Measurements from ENCODE around the gene RGS6.

RGS6 gene

GRCh38 chr14:72512925-72513324 is 580.7 kb downstream of the RGS6 start:
- peaks cover 29% of the 10 kb centered on the region for H3K4me1 ChIP-seq (ENCODE audit: control insufficient read depth, insufficient read depth, low read depth, low read length)
- no peak overlapping the region for H2BK12ac ChIP-seq (ENCODE audit: low read length in 2 of 2)
- no peak overlapping the region for H3K4me2 ChIP-seq (ENCODE audit: low read length, poor library complexity, severe bottlenecking)
- no peak overlapping the region for H2BK5ac ChIP-seq (ENCODE audit: low read depth, low read length, poor library complexity, severe bottlenecking)
- no peak overlapping the region for H2BK15ac ChIP-seq (ENCODE audit: low read depth, poor library complexity, severe bottlenecking)
- no peak overlapping the region for H2BK120ac ChIP-seq (ENCODE audit: low read depth, low read length)
- H4K8ac ChIP-seq (ENCODE audit: low read length), result no peak overlapping the region
- H2AK5ac ChIP-seq (ENCODE audit: low read length, severe bottlenecking), result no peak overlapping the region
- no peak overlapping the region for H3K9ac ChIP-seq (ENCODE audit: low read length)
- no peaks in the 10 kb centered on the region for H3K36me3 ChIP-seq (ENCODE audit: control insufficient read depth in 1 of 2, insufficient read depth in 2 of 2, low read depth in 1 of 2, low read length in 2 of 2)
- no peak for DNase-seq
- peaks cover 20 to 33% of the 10 kb centered on the region in 2 experiments for H3K27me3 ChIP-seq (ENCODE audit: control insufficient read depth in 1 of 2, insufficient read depth in 1 of 2, low read length in 2 of 2)
- WGBS, result 95% methylated on average over 5 of the region's 5 CpGs
- no peak overlapping the region for H3K14ac ChIP-seq (ENCODE audit: low read length in 2 of 2)
- H4K91ac ChIP-seq (ENCODE audit: low read length), result no peak overlapping the region
- H2AFZ ChIP-seq (ENCODE audit: low read depth, low read length), result no peak overlapping the region
- no peaks in the 10 kb centered on the region for H3K79me1 ChIP-seq (replicated peaks; ENCODE audit: low read length, poor library complexity, severe bottlenecking)
- no peak overlapping the region for H3K4me3 ChIP-seq (ENCODE audit: insufficient read depth in 1 of 2, low read depth in 1 of 2, low read length in 2 of 2)
- no peak overlapping the region for H3K18ac ChIP-seq (ENCODE audit: low read depth in 1 of 2, low read length in 2 of 2)
- H3K4ac ChIP-seq (ENCODE audit: low read depth in 1 of 2, low read length in 2 of 2), result no peak overlapping the region
- no peaks in the 10 kb centered on the region for H3K9me3 ChIP-seq (ENCODE audit: control insufficient read depth, low read length)
- H3K27ac ChIP-seq (ENCODE audit: low read length, poor library complexity, severe bottlenecking), result no peak overlapping the region
- no peak overlapping the region for H3K23ac ChIP-seq (ENCODE audit: low read length in 2 of 2)

GRCh38 chr14:72513346-72513745 is 581.1 kb downstream of the RGS6 start:
- H4K91ac ChIP-seq (ENCODE audit: low read length), result no peak overlapping the region

GRCh38 chr14:72513965-72514659 is 581.9 kb downstream of the RGS6 start:
- H3K27ac ChIP-seq (ENCODE audit: low read length, poor library complexity, severe bottlenecking), result peak overlapping the region; percentile 57
- H4K8ac ChIP-seq (ENCODE audit: low read length), result no peak overlapping the region
- H2AK5ac ChIP-seq (ENCODE audit: low read length, severe bottlenecking), result peak overlapping the region; percentile 83
- no peaks in the 10 kb centered on the region for H3K9me3 ChIP-seq (ENCODE audit: control insufficient read depth, low read length)
- H2BK120ac ChIP-seq (ENCODE audit: low read depth, low read length), result no peak overlapping the region
- no peaks in the 10 kb centered on the region for H3K79me1 ChIP-seq (replicated peaks; ENCODE audit: low read length, poor library complexity, severe bottlenecking)
- no peak overlapping the region for H3K23ac ChIP-seq (ENCODE audit: low read length in 2 of 2)
- H3K27me3 ChIP-seq (ENCODE audit: control insufficient read depth in 1 of 2, insufficient read depth in 1 of 2, low read length in 2 of 2), result peaks cover 20 to 33% of the 10 kb centered on the region in 2 experiments
- peak overlapping the region; percentile 17 for H3K4me2 ChIP-seq (ENCODE audit: low read length, poor library complexity, severe bottlenecking)
- H2BK5ac ChIP-seq (ENCODE audit: low read depth, low read length, poor library complexity, severe bottlenecking), result peak overlapping the region; percentile 19
- H3K36me3 ChIP-seq (ENCODE audit: control insufficient read depth in 1 of 2, insufficient read depth in 2 of 2, low read depth in 1 of 2, low read length in 2 of 2), result no peaks in the 10 kb centered on the region
- H3K4me3 ChIP-seq (ENCODE audit: insufficient read depth in 1 of 2, low read depth in 1 of 2, low read length in 2 of 2), result no peak overlapping the region
- H3K9ac ChIP-seq (ENCODE audit: low read length), result peak overlapping the region; percentile 52
- WGBS, result 53% methylated on average over 10 of the region's 11 CpGs
- no peak overlapping the region for H2BK12ac ChIP-seq (ENCODE audit: low read length in 2 of 2)
- H2BK15ac ChIP-seq (ENCODE audit: low read depth, poor library complexity, severe bottlenecking), result no peak overlapping the region
- H4K91ac ChIP-seq (ENCODE audit: low read length), result no peak overlapping the region
- H2AFZ ChIP-seq (ENCODE audit: low read depth, low read length), result no peak overlapping the region
- H3K18ac ChIP-seq (ENCODE audit: low read depth in 1 of 2, low read length in 2 of 2), result peak overlapping the region in 1 of 2 experiments; percentile 11
- H3K14ac ChIP-seq (ENCODE audit: low read length in 2 of 2), result no peak overlapping the region
- peaks cover 29% of the 10 kb centered on the region for H3K4me1 ChIP-seq (ENCODE audit: control insufficient read depth, insufficient read depth, low read depth, low read length)
- no peak overlapping the region for H3K4ac ChIP-seq (ENCODE audit: low read depth in 1 of 2, low read length in 2 of 2)
- DNase-seq, result peak; percentile 65

More at GRCh38 chr14:72513346-72513745, 581.1 kb downstream of the RGS6 start:
- no peak overlapping the region for H2BK15ac ChIP-seq (ENCODE audit: low read depth, poor library complexity, severe bottlenecking)
- no peak overlapping the region for H3K23ac ChIP-seq (ENCODE audit: low read length in 2 of 2)
- 78% methylated on average over 3 of the region's 3 CpGs for WGBS
- no peak overlapping the region for H3K4me2 ChIP-seq (ENCODE audit: low read length, poor library complexity, severe bottlenecking)
- no peak overlapping the region for H2BK12ac ChIP-seq (ENCODE audit: low read length in 2 of 2)
- H3K4me1 ChIP-seq (ENCODE audit: control insufficient read depth, insufficient read depth, low read depth, low read length), result peaks cover 29% of the 10 kb centered on the region
- H4K8ac ChIP-seq (ENCODE audit: low read length), result no peak overlapping the region
- H3K14ac ChIP-seq (ENCODE audit: low read length in 2 of 2), result no peak overlapping the region
- no peak overlapping the region for H2BK5ac ChIP-seq (ENCODE audit: low read depth, low read length, poor library complexity, severe bottlenecking)
- H3K4me3 ChIP-seq (ENCODE audit: insufficient read depth in 1 of 2, low read depth in 1 of 2, low read length in 2 of 2), result no peak overlapping the region
- no peak overlapping the region for H3K4ac ChIP-seq (ENCODE audit: low read depth in 1 of 2, low read length in 2 of 2)
- H3K9ac ChIP-seq (ENCODE audit: low read length), result peak overlapping the region; percentile 52
- no peak overlapping the region for H3K18ac ChIP-seq (ENCODE audit: low read depth in 1 of 2, low read length in 2 of 2)
- no peak for DNase-seq
- H3K36me3 ChIP-seq (ENCODE audit: control insufficient read depth in 1 of 2, insufficient read depth in 2 of 2, low read depth in 1 of 2, low read length in 2 of 2), result no peaks in the 10 kb centered on the region
- H3K9me3 ChIP-seq (ENCODE audit: control insufficient read depth, low read length), result no peaks in the 10 kb centered on the region
- H2BK120ac ChIP-seq (ENCODE audit: low read depth, low read length), result no peak overlapping the region
- peaks cover 20 to 33% of the 10 kb centered on the region in 2 experiments for H3K27me3 ChIP-seq (ENCODE audit: control insufficient read depth in 1 of 2, insufficient read depth in 1 of 2, low read length in 2 of 2)
- no peak overlapping the region for H2AFZ ChIP-seq (ENCODE audit: low read depth, low read length)
- no peaks in the 10 kb centered on the region for H3K79me1 ChIP-seq (replicated peaks; ENCODE audit: low read length, poor library complexity, severe bottlenecking)
- H2AK5ac ChIP-seq (ENCODE audit: low read length, severe bottlenecking), result no peak overlapping the region
- peak overlapping the region; percentile 23 for H3K27ac ChIP-seq (ENCODE audit: low read length, poor library complexity, severe bottlenecking)

GRCh38 chr14:72514660-72515025 is 582.4 kb downstream of the RGS6 start:
- Histone ChIP-seq H2BK12ac (ENCODE audit: low read length in 2 of 2) (no peak overlapping the region), H2AK5ac (ENCODE audit: low read length, severe bottlenecking) (peak overlapping the region; percentile 83), H3K36me3 (ENCODE audit: control insufficient read depth in 1 of 2, insufficient read depth in 2 of 2, low read depth in 1 of 2, low read length in 2 of 2) (no peaks in the 10 kb centered on the region), H2BK5ac (ENCODE audit: low read depth, low read length, poor library complexity, severe bottlenecking) (no peak overlapping the region), H3K79me1 (replicated peaks; ENCODE audit: low read length, poor library complexity, severe bottlenecking) (no peaks in the 10 kb centered on the region), H3K27ac (ENCODE audit: low read length, poor library complexity, severe bottlenecking) (peak overlapping the region; percentile 57), H3K9ac (ENCODE audit: low read length) (no peak overlapping the region), H2BK120ac (ENCODE audit: low read depth, low read length) (no peak overlapping the region), H3K18ac (ENCODE audit: low read depth in 1 of 2, low read length in 2 of 2) (peak overlapping the region in 1 of 2 experiments; percentile 11), H2BK15ac (ENCODE audit: low read depth, poor library complexity, severe bottlenecking) (no peak overlapping the region), H2AFZ (ENCODE audit: low read depth, low read length) (no peak overlapping the region), H3K27me3 (ENCODE audit: control insufficient read depth in 1 of 2, insufficient read depth in 1 of 2, low read length in 2 of 2) (peaks cover 17 to 30% of the 10 kb centered on the region in 2 experiments), H3K4me3 (ENCODE audit: insufficient read depth in 1 of 2, low read depth in 1 of 2, low read length in 2 of 2) (no peak overlapping the region), H3K4ac (ENCODE audit: low read depth in 1 of 2, low read length in 2 of 2) (no peak overlapping the region), H3K4me2 (ENCODE audit: low read length, poor library complexity, severe bottlenecking) (no peak overlapping the region), H3K14ac (ENCODE audit: low read length in 2 of 2) (no peak overlapping the region), H4K91ac (ENCODE audit: low read length) (no peak overlapping the region), H3K23ac (ENCODE audit: low read length in 2 of 2) (no peak overlapping the region), H4K8ac (ENCODE audit: low read length) (no peak overlapping the region), H3K4me1 (ENCODE audit: control insufficient read depth, insufficient read depth, low read depth, low read length) (peaks cover 29% of the 10 kb centered on the region), H3K9me3 (ENCODE audit: control insufficient read depth, low read length) (peaks cover 4% of the 10 kb centered on the region)
- WGBS, result 78% methylated on average over 5 of the region's 5 CpGs
- DNase-seq, result no peak
